Muscle layer of colon (tissue), 2 donors: ENCODE data around the gene GAP43.

ENCODE experiments used
- H3K27ac ChIP-seq: one replicate; pipeline ENCODE4 v1.7.0; 2013; ENCODE audit warnings: low read depth, mild to moderate bottlenecking, low read length, moderate library complexity
- H3K27me3 ChIP-seq, 2 donors: one replicate each; pipeline ENCODE4 v1.7.0; 2013; ENCODE audit warnings: low read length in 2 of 2, mild to moderate bottlenecking in 2 of 2; ENCODE audit not compliant: insufficient read depth in 2 of 2, control insufficient read depth in 1 of 2
- H3K36me3 ChIP-seq: one replicate; pipeline ENCODE4 v1.7.0; 2013; ENCODE audit warnings: mild to moderate bottlenecking, low read length; ENCODE audit not compliant: insufficient read depth
- H3K4me1 ChIP-seq: one replicate; pipeline ENCODE4 v1.7.0; 2013; ENCODE audit warnings: mild to moderate bottlenecking, low read length; ENCODE audit not compliant: insufficient read depth
- H3K4me3 ChIP-seq, 2 donors: one replicate each; pipeline ENCODE4 v1.7.0; 2013; ENCODE audit warnings: low read length in 2 of 2, low read depth in 1 of 2, mild to moderate bottlenecking in 1 of 2, moderate library complexity in 1 of 2
- H3K9ac ChIP-seq: one replicate; pipeline ENCODE4 v1.7.0; 2013; ENCODE audit warnings: low read length
- H3K9me3 ChIP-seq: one replicate; pipeline ENCODE4 v1.7.0; 2013; ENCODE audit warnings: mild to moderate bottlenecking, low read length
- donor health status: abdominal sarcoma.
- donor health status: Adenocarcinoma of cecum.

GAP43 gene

GRCh38 chr3:115652738-115653137, 29.4 kb downstream of the GAP43 start:
- H3K27me3 ChIP-seq = no peaks in the 10 kb centered on the region
- no peak overlapping the region for H3K27ac ChIP-seq
- no peak overlapping the region for H3K9ac ChIP-seq
- H3K36me3 ChIP-seq = no peaks in the 10 kb centered on the region
- no peaks in the 10 kb centered on the region for H3K9me3 ChIP-seq
- H3K4me3 ChIP-seq = no peak overlapping the region
- peaks cover 2% of the 10 kb centered on the region for H3K4me1 ChIP-seq

GRCh38 chr3:115655761-115656282, 32.5 kb downstream of the GAP43 start:
- Histone ChIP-seq H3K36me3 (no peaks in the 10 kb centered on the region), H3K27ac (no peak overlapping the region), H3K4me3 (no peak overlapping the region), H3K4me1 (peaks cover 15% of the 10 kb centered on the region), H3K9me3 (no peaks in the 10 kb centered on the region), H3K27me3 (no peaks in the 10 kb centered on the region), H3K9ac (no peak overlapping the region)

GRCh38 chr3:115657168-115657567, 33.9 kb downstream of the GAP43 start:
- Histone ChIP-seq H3K27me3 (no peaks in the 10 kb centered on the region), H3K4me1 (peaks cover 15% of the 10 kb centered on the region), H3K9ac (no peak overlapping the region), H3K36me3 (no peaks in the 10 kb centered on the region), H3K9me3 (no peaks in the 10 kb centered on the region), H3K4me3 (no peak overlapping the region), H3K27ac (no peak overlapping the region)

DNA sequence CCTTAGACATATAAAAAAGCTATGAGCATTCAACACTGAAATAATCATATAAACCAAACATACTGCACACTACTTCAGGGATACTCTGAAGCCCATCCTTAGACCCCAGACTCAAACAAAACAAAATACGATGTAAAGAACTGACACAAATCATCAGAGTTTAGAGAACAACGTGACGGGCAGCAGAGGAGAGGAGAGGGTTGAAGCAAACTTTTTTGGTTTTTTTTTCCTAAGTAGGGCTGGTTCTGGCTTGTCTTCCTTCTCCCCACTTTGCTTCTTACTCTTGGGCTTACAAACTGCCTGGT, 34.7 kb downstream of the GAP43 start:
- Histone ChIP-seq H3K9me3 (no peaks in the 10 kb centered on the region), H3K27me3 (no peaks in the 10 kb centered on the region), H3K27ac (peak overlapping the region; percentile 99), H3K4me1 (peaks cover 15% of the 10 kb centered on the region), H3K36me3 (no peaks in the 10 kb centered on the region), H3K4me3 (peak overlapping the region; percentile 76 to 86), H3K9ac (peak overlapping the region; percentile 97)

DNA sequence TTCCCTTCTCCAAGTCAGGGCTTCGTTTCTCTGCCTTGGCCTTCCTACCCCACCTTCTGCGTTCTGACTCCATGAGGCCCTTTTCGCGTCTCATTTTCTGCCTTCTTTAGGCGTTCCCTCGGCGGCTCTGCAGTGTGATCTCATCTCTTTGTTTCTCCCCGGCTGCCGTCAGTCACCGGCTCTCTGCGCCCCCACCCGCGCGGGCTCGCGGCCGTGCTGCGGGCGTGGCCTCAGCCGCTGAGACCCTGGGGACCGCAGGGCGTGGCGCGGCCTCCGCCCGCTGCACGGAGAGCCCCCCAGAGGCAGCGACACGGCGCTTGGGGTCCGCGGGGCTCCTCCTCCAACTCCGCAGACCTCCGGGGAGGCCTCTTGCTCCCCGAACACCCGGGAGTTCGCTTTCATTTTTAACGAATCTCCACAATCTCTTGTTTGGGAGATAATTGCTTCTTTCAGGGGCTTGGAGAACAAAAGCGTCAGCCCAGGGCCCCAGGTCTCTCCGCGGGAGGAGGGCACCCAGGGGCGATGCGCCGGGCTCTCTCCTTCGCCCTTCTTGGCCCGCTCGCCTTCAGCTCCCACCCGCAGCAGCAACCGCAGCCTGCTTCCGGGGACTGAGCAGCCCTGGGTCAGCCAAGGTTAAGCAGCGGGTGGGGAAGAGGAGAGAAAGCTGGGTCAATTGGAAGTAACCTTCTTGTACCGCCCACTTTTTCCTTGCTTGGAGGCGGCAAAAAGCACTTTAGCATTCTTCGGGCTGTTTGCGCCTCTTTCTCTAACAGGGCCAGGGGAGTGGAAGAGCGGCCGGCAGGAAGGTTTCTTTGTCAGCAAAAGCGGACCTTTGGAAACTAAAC, 35.2 kb downstream of the GAP43 start:
- Histone ChIP-seq H3K27ac (peak overlapping the region; percentile 99), H3K4me1 (peaks cover 15% of the 10 kb centered on the region), H3K9ac (peak overlapping the region; percentile 97), H3K9me3 (no peaks in the 10 kb centered on the region), H3K36me3 (no peaks in the 10 kb centered on the region), H3K27me3 (no peaks in the 10 kb centered on the region), H3K4me3 (peak overlapping the region; percentile 76 to 86)

- Histone ChIP-seq H3K36me3 (no peaks in the 10 kb centered on the region), H3K9me3 (no peaks in the 10 kb centered on the region), H3K27ac (peak overlapping the region; percentile 99), H3K27me3 (no peaks in the 10 kb centered on the region), H3K9ac (peak overlapping the region; percentile 97), H3K4me1 (peaks cover 15% of the 10 kb centered on the region), H3K4me3 (peak overlapping the region; percentile 76 to 86)
These were observed 36.2 kb downstream of the GAP43 start for GRCh38 chr3:115659253-115660220.

GRCh38 chr3:115660646-115661337, 37.5 kb downstream of the GAP43 start:
- no peaks in the 10 kb centered on the region for H3K36me3 ChIP-seq
- H3K4me3 ChIP-seq = no peak overlapping the region
- no peak overlapping the region for H3K27ac ChIP-seq

GRCh38 chr3:115662356-115662755, 39.0 kb downstream of the GAP43 start:
- H3K36me3 ChIP-seq = no peaks in the 10 kb centered on the region

More at GRCh38 chr3:115660646-115661337, 37.5 kb downstream of the GAP43 start:
- H3K9ac ChIP-seq = no peak overlapping the region
- H3K4me1 ChIP-seq = peaks cover 15% of the 10 kb centered on the region
- no peaks in the 10 kb centered on the region for H3K27me3 ChIP-seq
- H3K9me3 ChIP-seq = no peaks in the 10 kb centered on the region

GRCh38 chr3:115663414-115663813, 40.1 kb downstream of the GAP43 start:
- no peaks in the 10 kb centered on the region for H3K27me3 ChIP-seq
- no peak overlapping the region for H3K27ac ChIP-seq
- no peaks in the 10 kb centered on the region for H3K9me3 ChIP-seq
- H3K9ac ChIP-seq = no peak overlapping the region
- no peaks in the 10 kb centered on the region for H3K36me3 ChIP-seq
- H3K4me3 ChIP-seq = no peak overlapping the region
- H3K4me1 ChIP-seq = peaks cover 9% of the 10 kb centered on the region

More at GRCh38 chr3:115662356-115662755, 39.0 kb downstream of the GAP43 start:
- peaks cover 15% of the 10 kb centered on the region for H3K4me1 ChIP-seq
- no peaks in the 10 kb centered on the region for H3K27me3 ChIP-seq
- no peak overlapping the region for H3K27ac ChIP-seq
- H3K9me3 ChIP-seq = no peaks in the 10 kb centered on the region
- no peak overlapping the region for H3K4me3 ChIP-seq
- H3K9ac ChIP-seq = no peak overlapping the region

DNA sequence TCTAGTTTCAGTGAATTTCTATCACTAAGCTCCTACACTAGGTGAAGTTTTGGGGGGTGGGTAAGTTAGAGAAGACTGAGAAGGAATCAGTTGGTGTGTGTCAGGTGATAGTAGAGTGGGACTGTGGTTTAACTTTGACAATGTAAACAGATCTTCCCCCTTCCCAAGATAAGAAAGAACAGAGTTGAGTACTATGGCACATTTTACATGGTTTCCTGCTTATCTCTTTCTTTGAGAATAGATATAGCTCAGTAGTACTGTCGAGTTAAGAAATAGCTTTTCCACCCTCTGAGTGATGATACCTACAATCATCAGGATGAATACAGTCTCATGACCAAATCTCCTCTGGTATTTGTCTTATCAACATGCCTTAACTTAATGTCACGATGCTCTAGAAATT, 42.8 kb downstream of the GAP43 start:
- Histone ChIP-seq H3K4me1 (no peaks in the 10 kb centered on the region), H3K9me3 (no peaks in the 10 kb centered on the region), H3K4me3 (no peak overlapping the region), H3K27ac (no peak overlapping the region), H3K9ac (no peak overlapping the region), H3K27me3 (no peaks in the 10 kb centered on the region), H3K36me3 (no peaks in the 10 kb centered on the region)
